ENCODE data around the gene FAM156A. TPM values are rescaled to one million over a fixed set of nuclear protein-coding genes. Genes with fewer than 3 reads are reported as not detected.
"Not testable (repeated sequence)": the region's sequence is repeated elsewhere in the genome, so short reads cannot be mapped to it uniquely, and the experiment has no call there.

Gene FAM156A, protein sequence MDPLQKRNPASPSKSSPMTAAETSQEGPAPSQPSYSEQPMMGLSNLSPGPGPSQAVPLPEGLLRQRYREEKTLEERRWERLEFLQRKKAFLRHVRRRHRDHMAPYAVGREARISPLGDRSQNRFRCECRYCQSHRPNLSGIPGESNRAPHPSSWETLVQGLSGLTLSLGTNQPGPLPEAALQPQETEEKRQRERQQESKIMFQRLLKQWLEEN
- total RNA-seq, result 12.1 and 16.1 TPM in 2 replicates

DNA sequence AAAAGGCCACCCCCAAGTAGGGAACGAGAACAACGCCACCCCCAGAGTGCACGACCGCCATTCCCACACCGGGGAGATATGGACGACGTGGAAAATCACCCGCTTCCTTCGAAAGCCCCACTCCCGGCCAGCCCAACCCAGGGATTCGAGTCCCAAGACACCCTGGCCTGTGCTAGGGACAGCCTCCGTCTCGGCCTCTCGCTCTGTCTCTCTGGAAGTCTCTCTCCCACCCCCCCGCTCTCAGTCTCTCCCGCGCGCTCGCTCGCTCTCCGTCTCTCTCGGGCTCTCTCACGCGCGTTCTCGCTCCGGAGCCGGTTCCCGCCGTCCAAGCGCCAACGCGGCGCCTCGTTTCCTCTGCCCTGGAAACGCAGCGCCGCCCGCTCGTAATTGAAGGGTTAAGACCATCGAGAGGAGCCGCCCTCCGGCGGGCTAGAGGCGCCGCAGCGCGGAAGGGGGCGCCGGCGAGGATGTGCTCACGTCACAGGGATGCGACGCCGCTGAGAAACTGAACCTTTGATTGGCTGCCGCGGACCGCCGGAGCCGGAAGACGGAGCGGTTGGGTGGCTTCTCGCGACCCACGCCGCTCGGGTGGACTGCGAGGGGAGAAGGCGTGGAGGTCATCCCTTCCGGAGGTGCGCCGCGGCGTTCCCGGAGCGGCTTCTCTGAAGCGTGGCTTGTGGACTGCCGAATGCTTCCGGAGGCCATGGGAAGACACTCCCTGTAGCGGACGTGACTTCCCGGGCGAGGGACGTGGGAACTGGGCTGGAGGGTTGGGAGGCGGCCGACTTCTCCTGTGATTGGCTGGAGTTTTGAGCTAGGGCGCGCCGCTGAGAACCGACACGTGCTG, at the start of gene FAM156A:
Gene FAM156A, minus strand, starts transcription at position 406 of the 847 bp plus-strand sequence. CDS start 9,930 bp downstream, outside the sequence.
- not testable (repeated sequence) for H3K4me3 ChIP-seq (ENCODE audit: low read depth, low read length); DNase-seq (ENCODE audit: low read depth)

DNA sequence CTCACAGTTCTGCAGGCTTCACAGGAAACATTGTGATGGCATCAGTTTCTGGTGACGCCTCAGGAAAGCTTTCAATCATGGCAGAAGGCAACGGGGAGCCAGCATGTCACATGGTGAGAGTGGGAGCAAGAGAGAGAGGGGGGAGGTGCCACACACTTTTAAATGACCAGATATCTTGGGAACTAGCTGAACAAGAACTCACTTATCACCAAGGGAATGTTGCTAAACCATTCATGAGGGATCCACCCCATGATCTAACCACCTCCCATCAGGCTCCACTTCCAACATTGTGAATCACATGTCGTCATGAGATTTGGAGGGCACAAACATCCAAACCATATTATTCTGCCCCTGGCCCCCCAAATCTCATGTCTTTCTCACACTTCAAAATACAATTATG, 47.0 kb upstream of the FAM156A start:
- no peak overlapping the region for H3K4me3 ChIP-seq (ENCODE audit: low read depth, low read length)
- no peak for TF ChIP-seq CTCF (IDR thresholded peaks at IDR 0.05; ENCODE audit: insufficient read depth, low read depth, low read length)
- DNase-seq (ENCODE audit: low read depth), result no peak

- no peak overlapping the region for H3K4me3 ChIP-seq (ENCODE audit: low read depth, low read length)
- no peak for TF ChIP-seq CTCF (IDR thresholded peaks at IDR 0.05; ENCODE audit: insufficient read depth, low read depth, low read length)
Measured at GRCh38 chrX:53004811-53005210, 46.5 kb upstream of the FAM156A start.

DNA sequence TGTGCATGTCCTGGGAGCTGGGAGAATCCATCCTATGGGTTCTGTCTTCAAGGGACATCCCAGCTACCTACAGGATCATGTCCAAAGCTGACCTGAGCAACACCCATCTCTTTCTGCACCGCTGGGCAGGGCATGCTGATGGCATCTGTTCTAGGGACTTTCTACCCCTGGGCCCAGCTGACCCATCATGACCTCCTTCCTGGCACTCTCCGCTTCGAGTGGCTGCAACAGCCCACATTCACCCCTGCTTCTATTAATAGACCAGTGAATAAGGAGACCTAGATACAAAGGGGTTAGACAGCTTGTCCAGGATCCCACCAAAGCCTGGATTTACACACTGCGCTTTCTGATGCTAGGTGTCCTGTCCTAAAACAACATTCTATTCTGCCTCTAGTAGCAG, 45.7 kb upstream of the FAM156A start:
- DNase-seq (ENCODE audit: low read depth), result no peak
- no peak for TF ChIP-seq CTCF (IDR thresholded peaks at IDR 0.05; ENCODE audit: insufficient read depth, low read depth, low read length)
- no peak overlapping the region for H3K4me3 ChIP-seq (ENCODE audit: low read depth, low read length)

More at GRCh38 chrX:53004811-53005210, 46.5 kb upstream of the FAM156A start:
- no peak for DNase-seq (ENCODE audit: low read depth)

- no peak for DNase-seq (ENCODE audit: low read depth)
- no peak for TF ChIP-seq CTCF (IDR thresholded peaks at IDR 0.05; ENCODE audit: insufficient read depth, low read depth, low read length)
- no peak overlapping the region for H3K4me3 ChIP-seq (ENCODE audit: low read depth, low read length)
Measured at GRCh38 chrX:53003111-53003510, 44.8 kb upstream of the FAM156A start.

- DNase-seq (ENCODE audit: low read depth), result no peak
- TF ChIP-seq CTCF (IDR thresholded peaks at IDR 0.05; ENCODE audit: insufficient read depth, low read depth, low read length), result no peak
- H3K4me3 ChIP-seq (ENCODE audit: low read depth, low read length), result no peak overlapping the region
Measured at GRCh38 chrX:53001958-53002357, 43.6 kb upstream of the FAM156A start.

DNA sequence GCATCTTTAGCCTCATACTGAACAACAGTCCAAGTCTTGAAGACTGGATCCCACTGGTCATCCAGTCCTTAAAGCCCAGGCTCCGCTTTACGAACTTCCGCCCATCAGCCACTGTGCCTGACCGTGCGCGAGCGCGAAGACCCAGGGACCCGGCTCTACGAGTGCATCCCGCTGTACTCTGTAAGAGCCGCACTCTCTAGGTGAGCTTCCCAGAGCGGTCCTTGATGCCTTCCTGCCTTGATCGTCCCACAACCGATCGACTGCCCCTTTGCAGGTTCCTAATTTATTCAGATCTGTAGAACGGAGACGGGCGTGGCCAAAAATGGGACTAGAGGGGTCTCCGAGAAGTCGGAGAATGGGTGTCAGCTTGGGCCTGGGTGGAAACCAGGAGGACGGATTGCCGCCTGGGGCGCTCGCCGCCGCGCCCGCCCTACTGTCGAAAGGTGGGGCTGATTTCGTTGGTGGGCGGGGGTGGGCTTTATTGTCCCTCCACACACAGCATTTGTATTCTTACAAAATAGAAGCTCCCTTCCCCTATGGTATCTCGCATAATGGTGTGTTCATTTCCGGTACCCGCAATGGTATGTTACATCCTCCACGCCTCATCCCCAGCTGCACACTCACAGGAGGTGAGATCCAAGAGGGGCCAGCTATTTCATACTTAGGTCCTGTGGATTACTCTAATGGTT, 42.3 kb upstream of the FAM156A start:
- peak overlapping the region; percentile 21 for H3K4me3 ChIP-seq (ENCODE audit: low read depth, low read length)
- no peak for DNase-seq (ENCODE audit: low read depth)
- no peak for TF ChIP-seq CTCF (IDR thresholded peaks at IDR 0.05; ENCODE audit: insufficient read depth, low read depth, low read length)

Measured in fibroblast of villous mesenchyme (primary cell).